ENCODE results near the gene SLC26A9.

- TF ChIP-seq POLR2AphosphoS5 (IDR thresholded peaks at IDR 0.05; ENCODE audit: low read depth, low read length): no peak
- TF ChIP-seq TAF1 (IDR thresholded peaks at IDR 0.05; ENCODE audit: borderline replicate concordance, insufficient read depth, low read length): no peak
- no peak for TF ChIP-seq REST (IDR thresholded peaks at IDR 0.05; ENCODE audit: insufficient read depth in 1 of 2, low read depth in 2 of 2, low read length in 2 of 2)
- TF ChIP-seq SIN3A (IDR thresholded peaks at IDR 0.05; ENCODE audit: borderline replicate concordance, insufficient read depth, low read length): no peak
Observed at GRCh38 chr1:205949753-205950152, 6.5 kb upstream of the SLC26A9 start.

All from PFSK-1 (cell line).